ENCODE measurements around the gene CUL3.

DNA sequence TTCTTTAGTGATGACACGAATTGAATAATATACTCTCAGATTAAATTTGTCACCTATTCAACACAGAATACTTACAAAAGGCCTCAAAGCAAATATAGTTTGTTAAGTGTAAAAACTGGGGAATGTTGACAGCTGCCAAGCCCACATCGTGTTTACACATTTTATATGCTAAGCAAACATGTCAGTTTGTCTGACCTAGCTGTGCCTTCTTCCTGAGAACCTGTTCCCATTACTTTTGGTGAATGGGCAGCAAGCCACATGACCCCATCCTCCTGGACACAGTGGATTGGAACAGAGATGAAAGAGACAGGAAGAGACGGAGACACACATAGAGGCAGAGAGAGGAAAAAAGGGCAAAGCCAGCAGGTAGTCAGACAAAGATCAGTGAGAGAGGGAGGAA is 22.9 kb upstream of the CUL3 start:
- TF ChIP-seq KDM1A (CRISPR knock-in tag; IDR thresholded peaks at IDR 0.05): no peak
- no peak for TF ChIP-seq CENPBD1 (CRISPR knock-in tag; IDR thresholded peaks at IDR 0.05; ENCODE audit: borderline replicate concordance, low read depth)
- no peak for TF ChIP-seq ZNF382 (CRISPR knock-in tag; IDR thresholded peaks at IDR 0.05; ENCODE audit: borderline replicate concordance)
- TF ChIP-seq FOXA1 (IDR thresholded peaks at IDR 0.05): no peak
- 0 out of 2 replicates have a peak, but pooled peaks have one; percentile 11 for TF ChIP-seq FOXA1 (CRISPR knock-in tag; IDR thresholded peaks at IDR 0.05)
- no peak for TF ChIP-seq ATF4 (CRISPR knock-in tag; IDR thresholded peaks at IDR 0.05)
- TF ChIP-seq RNF2 (conservative IDR thresholded peaks at IDR 0.05; ENCODE audit: low read depth): no peak
- no peak for TF ChIP-seq SMARCE1 (IDR thresholded peaks at IDR 0.05; ENCODE audit: borderline replicate concordance)
- no peak for TF ChIP-seq EZH2 (conservative IDR thresholded peaks at IDR 0.05; ENCODE audit: low read depth, low read length)
- no peak for TF ChIP-seq RAD21 (CRISPR knock-in tag; IDR thresholded peaks at IDR 0.05)
- no peak for TF ChIP-seq NFYB (CRISPR knock-in tag; IDR thresholded peaks at IDR 0.05)
